HepG2 (cell line): ENCODE results near the gene SERPINB11. TPM values are rescaled to one million over a fixed set of nuclear protein-coding genes. Genes with fewer than 3 reads are reported as not detected.

ENCODE experiments used
- ATAC-seq: fragments of 200-7000 bp; cut with Tn5 transposase; 3 replicates; pipeline ENCODE4 v1.9.1; 2020; ENCODE audit warnings: mild to moderate bottlenecking, moderate library complexity
- BruUV-seq: library from RNA; stranded (reverse); fragments of 400-500 nt; replicated peaks from 2 replicates; lab custom pipeline; 2021; lab: Mats Ljungman, UMichigan
- CTCF ChIA-PET: fragments of 300-600 bp; formaldehyde crosslinking; extraction: SDS; loops from one replicate; lab custom pipeline; 2021; ENCODE audit warnings: low total read pairs, inconsistent platforms, low intra/inter-chr PET ratio; lab: Yijun Ruan, JAX
- POLR2A ChIA-PET: fragments of 350-600 bp; sonication (Branson Sonifier 250); formaldehyde crosslinking; loops from one replicate; lab custom pipeline; 2020; ENCODE audit warnings: antibody characterized with exemption, inconsistent platforms; lab: Yijun Ruan, JAX
- DNase-seq: peaks from one replicate; pipeline ENCODE4 v3.0.0-alpha.2; 2015; ENCODE audit warnings: low spot score
- FAIRE-seq: peaks from 3 replicates; lab custom pipeline; 2011; peaks lifted over from hg19 to GRCh38; lab: Jason Lieb, UNC
- H2AFZ ChIP-seq: one replicate; pipeline ENCODE4 v1.6.1; 2011; ENCODE audit warnings: low read length, inconsistent platforms
- H3K27ac ChIP-seq: fragments of 300-600 bp; 3 replicates; pipeline ENCODE4 v1.8.0; 2011; ENCODE audit warnings: mixed run types, mild to moderate bottlenecking, mixed read lengths, low read length, inconsistent platforms; ENCODE audit not compliant: insufficient read depth; ENCODE audit errors: extremely low read length
- H3K27me3 ChIP-seq, 2 experiments: fragments of 200-600 bp in 1 of 2; 2 replicates in 1 of 2; 3 replicates in 1 of 2; pipeline versions ENCODE4 v1.6.0 to v1.8.0; 2011; ENCODE audit warnings: low read length in 2 of 2, mild to moderate bottlenecking in 2 of 2, moderate library complexity in 2 of 2, inconsistent platforms in 1 of 2; ENCODE audit not compliant: insufficient read depth in 2 of 2, control insufficient read depth in 1 of 2
- H3K36me3 ChIP-seq, 2 experiments: fragments of 200-600 bp in 1 of 2; replicated peaks in 1 of 2; 2 replicates in 1 of 2; 3 replicates in 1 of 2; pipeline versions ENCODE4 v1.5.1 to v1.8.0; 2011; ENCODE audit warnings: low read length in 2 of 2, inconsistent platforms in 1 of 2; ENCODE audit not compliant: insufficient read depth in 2 of 2, control insufficient read depth in 1 of 2
- H3K4me1 ChIP-seq: 2 replicates; pipeline ENCODE4 v1.5.1; 2012; ENCODE audit warnings: low read length, inconsistent platforms; ENCODE audit not compliant: insufficient read depth
- H3K4me2 ChIP-seq: 2 replicates; pipeline ENCODE4 v1.6.0; 2011; ENCODE audit warnings: low read depth, low read length, inconsistent platforms
- H3K4me3 ChIP-seq, 3 experiments: fragments of 200-600 bp in 1 of 3; sonication (generic), shearing (Covaris generic) in 1 of 3; replicated peaks in 1 of 3; 2 replicates each; pipeline ENCODE4 v1.5.1; 2011 to 2016; ENCODE audit warnings: low read length in 3 of 3, inconsistent platforms in 2 of 3, low read depth in 2 of 3, mild to moderate bottlenecking in 2 of 3, control low read depth in 1 of 3, mixed read lengths in 1 of 3; ENCODE audit not compliant: insufficient read depth in 1 of 3
- H3K79me2 ChIP-seq: one replicate; pipeline ENCODE4 v1.6.1; 2011; ENCODE audit warnings: low read length, inconsistent platforms; ENCODE audit not compliant: insufficient read depth
- H3K9ac ChIP-seq: 2 replicates; pipeline ENCODE4 v1.6.0; 2011; ENCODE audit warnings: mild to moderate bottlenecking, low read depth, low read length, inconsistent platforms; ENCODE audit not compliant: insufficient read depth
- H3K9me3 ChIP-seq: 2 replicates; pipeline ENCODE4 v1.5.1; 2012; ENCODE audit warnings: mild to moderate bottlenecking, low read length
- H4K20me1 ChIP-seq: 2 replicates; pipeline ENCODE4 v1.6.0; 2011; ENCODE audit warnings: inconsistent platforms, mild to moderate bottlenecking, low read length, moderate library complexity; ENCODE audit not compliant: insufficient read depth
- DBP ChIP-seq: sonication (generic); formaldehyde crosslinking; IDR thresholded peaks from 2 replicates; pipeline ENCODE4 v1.4.0; 2020; ENCODE audit warnings: missing genetic modification reagents; ENCODE audit errors: not compliant biosample characterization
- SPEN ChIP-seq: sonication (generic); formaldehyde crosslinking; IDR thresholded peaks from 2 replicates; pipeline ENCODE4 v1.5.1; 2020; ENCODE audit warnings: low read depth, mild to moderate bottlenecking, missing genetic modification reagents
- ZNF446 ChIP-seq: sonication (generic); formaldehyde crosslinking; IDR thresholded peaks from 2 replicates; pipeline ENCODE4 v1.5.0; 2020; ENCODE audit warnings: mild to moderate bottlenecking, missing genetic modification reagents
- ZNF563 ChIP-seq: sonication (generic); formaldehyde crosslinking; IDR thresholded peaks from 2 replicates; pipeline ENCODE4 v1.8.0; 2022; ENCODE audit warnings: mild to moderate bottlenecking, moderate library complexity, missing genetic modification reagents
- WGBS: methylation state at CpG from one replicate; pipeline ENCODE4 v1.1.6; 2017; ENCODE audit warnings: low lambda C conversion rate; 5-methylcytosine and 5-hydroxymethylcytosine counted together
- in situ Hi-C: cut with HindIII; loops from 2 replicates; pipeline ENCODE4 v1.10.0; 2017; ENCODE audit warnings: low pct_unique_long_range_greater_than_20kb; ENCODE audit not compliant: extremely low pct_ligation_motif_present
- intact Hi-C: fragments of 100-400 bp; cut with micrococcal nuclease; formaldehyde crosslinking; loops from one replicate; pipeline ENCODE4 v1.10.0; 2022; ENCODE audit not compliant: unreplicated experiment
- polyA plus RNA-seq, 8 experiments: library from polyadenylated mRNA; depleted of rRNA in 3 of 8; stranded (reverse) in 7 of 8; unstranded in 1 of 8; fragments of >200 nt; fragmentation: Illumina TruSeq in 4 of 8; extraction: Trizol in 4 of 8; gene quantifications; 2 replicates each; pipeline versions ENCODE4 v1.2.1 to v1.2.3, GENCODE V29; 2011 to 2016; ENCODE audit warnings: low read depth in 4 of 8, missing spikeins in 1 of 8, mixed read lengths in 1 of 8; ENCODE audit not compliant: insufficient read depth in 1 of 8
- total RNA-seq, 5 experiments: library from RNA; depleted of rRNA; stranded (reverse); fragments of >200 nt; fragmentation: Illumina TruSeq; extraction: Trizol; gene quantifications; 2 replicates each; pipeline ENCODE4 v1.2.3, GENCODE V29; 2016; ENCODE audit warnings: low read depth in 1 of 5
- TF ChIP-seq, protein P1 (sequence below): IDR thresholded peaks from 2 replicates; pipeline ENCODE4 v1.6.1; 2016; ENCODE audit warnings: low read depth
- TF ChIP-seq, protein P2 (sequence below): sonication (generic); formaldehyde crosslinking; IDR thresholded peaks from 2 replicates; pipeline ENCODE4 v1.5.1; 2020; ENCODE audit warnings: missing genetic modification reagents, mild to moderate bottlenecking, borderline replicate concordance

SERPINB11 gene
- total and polyA plus RNA-seq, 2 of the 13 experiments (the other 11 are each of a cell fraction or from before 2014, with no cell fraction given), result not detected

- BruUV-seq, result no TSS peak
- DNase-seq (no peak), ATAC-seq (no peak), FAIRE-seq (no peak)
- Histone ChIP-seq H3K4me2 (no peak overlapping the region), H3K36me3 (no peaks in the 10 kb centered on the region), H3K9ac (no peak overlapping the region), H3K27me3 (no peaks in the 10 kb centered on the region), H3K9me3 (no peaks in the 10 kb centered on the region), H3K4me3 (no peak overlapping the region), H3K4me1 (peaks cover 12% of the 10 kb centered on the region), H3K27ac (no peak overlapping the region), H2AFZ (no peak overlapping the region), H3K79me2 (no peaks in the 10 kb centered on the region), H4K20me1 (no peaks in the 10 kb centered on the region)
- WGBS, result 26% methylated on average over 2 of the region's 2 CpGs
- in situ Hi-C loops (no loop called here), intact Hi-C loops (no loop called here)
- TF ChIP-seq, protein P1, sequence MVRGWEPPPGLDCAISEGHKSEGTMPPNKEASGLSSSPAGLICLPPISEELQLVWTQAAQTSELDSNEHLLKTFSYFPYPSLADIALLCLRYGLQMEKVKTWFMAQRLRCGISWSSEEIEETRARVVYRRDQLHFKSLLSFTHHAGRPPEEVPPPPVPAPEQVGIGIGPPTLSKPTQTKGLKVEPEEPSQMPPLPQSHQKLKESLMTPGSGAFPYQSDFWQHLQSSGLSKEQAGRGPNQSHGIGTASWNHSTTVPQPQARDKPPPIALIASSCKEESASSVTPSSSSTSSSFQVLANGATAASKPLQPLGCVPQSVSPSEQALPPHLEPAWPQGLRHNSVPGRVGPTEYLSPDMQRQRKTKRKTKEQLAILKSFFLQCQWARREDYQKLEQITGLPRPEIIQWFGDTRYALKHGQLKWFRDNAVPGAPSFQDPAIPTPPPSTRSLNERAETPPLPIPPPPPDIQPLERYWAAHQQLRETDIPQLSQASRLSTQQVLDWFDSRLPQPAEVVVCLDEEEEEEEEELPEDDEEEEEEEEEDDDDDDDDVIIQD (CRISPR knock-in tag), result no peak
- TF ChIP-seq ZNF563 (CRISPR knock-in tag), result no peak
- TF ChIP-seq ZNF446 (CRISPR knock-in tag), result no peak
- no peak for TF ChIP-seq DBP (CRISPR knock-in tag)
- no peak for TF ChIP-seq SPEN (CRISPR knock-in tag)
- TF ChIP-seq, protein P2, sequence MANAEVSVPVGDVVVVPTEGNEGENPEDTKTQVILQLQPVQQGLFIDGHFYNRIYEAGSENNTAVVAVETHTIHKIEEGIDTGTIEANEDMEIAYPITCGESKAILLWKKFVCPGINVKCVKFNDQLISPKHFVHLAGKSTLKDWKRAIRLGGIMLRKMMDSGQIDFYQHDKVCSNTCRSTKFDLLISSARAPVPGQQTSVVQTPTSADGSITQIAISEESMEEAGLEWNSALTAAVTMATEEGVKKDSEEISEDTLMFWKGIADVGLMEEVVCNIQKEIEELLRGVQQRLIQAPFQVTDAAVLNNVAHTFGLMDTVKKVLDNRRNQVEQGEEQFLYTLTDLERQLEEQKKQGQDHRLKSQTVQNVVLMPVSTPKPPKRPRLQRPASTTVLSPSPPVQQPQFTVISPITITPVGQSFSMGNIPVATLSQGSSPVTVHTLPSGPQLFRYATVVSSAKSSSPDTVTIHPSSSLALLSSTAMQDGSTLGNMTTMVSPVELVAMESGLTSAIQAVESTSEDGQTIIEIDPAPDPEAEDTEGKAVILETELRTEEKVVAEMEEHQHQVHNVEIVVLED (CRISPR knock-in tag), result no peak
- POLR2A ChIA-PET, result no interaction called here
- CTCF ChIA-PET, result no interaction called here
Measured at GRCh38 chr18:63686871-63687270, 15.9 kb upstream of the SERPINB11 start.
